ENCODE data around the gene KIAA1191. TPM values are rescaled to one million over a fixed set of nuclear protein-coding genes. Genes with fewer than 3 reads are reported as not detected.

KIAA1191 gene
- total RNA-seq, 4 donors from 2014 or later: 76.3 to 174 (median 84.1) TPM

GRCh38 chr5:176383961-176384360 lies 22.4 kb upstream of the KIAA1191 start:
- TF ChIP-seq POLR2A (IDR thresholded peaks at IDR 0.05) (no peak), CTCF (IDR thresholded peaks at IDR 0.05 in 4 of 5, conservative IDR thresholded peaks at IDR 0.05 in 1 of 5) (no peak)
- no peak for DNase-seq
- Histone ChIP-seq H3K36me3 (peaks cover 0 to 38% of the 10 kb centered on the region in 2 donors), H3K4me3 (no peak overlapping the region), H3K9me3 (no peaks in the 10 kb centered on the region), H3K4me1 (peaks cover 43 to 56% of the 10 kb centered on the region in 2 donors), H3K27ac (peak overlapping the region; percentile 92 to 98 (median 96)), H3K27me3 (no peaks in the 10 kb centered on the region)
- ATAC-seq: no peak
- intact Hi-C loops (cut with DNase I; ENCODE audit: low total_unique reads) (loop anchor here (10.0 kb wide), 3 partner anchors 261 to 1161 kb away; partner anchors contain the start of genes TSPAN17 and ZNF346), in situ Hi-C loops (cut with MboI; ENCODE audit: low sequenced_read_pairs in 4 of 4) (no loop called here)

- H3K27me3 ChIP-seq: no peaks in the 10 kb centered on the region
- no peak for TF ChIP-seq CTCF (IDR thresholded peaks at IDR 0.05 in 4 of 5, conservative IDR thresholded peaks at IDR 0.05 in 1 of 5)
- no peak for TF ChIP-seq POLR2A (IDR thresholded peaks at IDR 0.05)
- no peak overlapping the region for H3K4me3 ChIP-seq
- H3K9me3 ChIP-seq: no peaks in the 10 kb centered on the region
- H3K36me3 ChIP-seq: peaks cover 0 to 38% of the 10 kb centered on the region in 2 donors
- peak overlapping the region; percentile 92 to 98 (median 96) for H3K27ac ChIP-seq
- peaks cover 43 to 56% of the 10 kb centered on the region in 2 donors for H3K4me1 ChIP-seq
- in situ Hi-C loops (cut with MboI; ENCODE audit: low sequenced_read_pairs in 4 of 4): no loop called here
- ATAC-seq: no peak
- no peak for DNase-seq
- intact Hi-C loops (cut with DNase I; ENCODE audit: low total_unique reads): loop anchor here (10.0 kb wide), 3 partner anchors 261 to 1161 kb away; partner anchors contain the start of genes TSPAN17 and ZNF346
Measured at GRCh38 chr5:176383248-176383905, 21.8 kb upstream of the KIAA1191 start.

GRCh38 chr5:176382721-176383120 lies 21.2 kb upstream of the KIAA1191 start:
- in situ Hi-C loops (cut with MboI; ENCODE audit: low sequenced_read_pairs in 4 of 4): no loop called here
- Histone ChIP-seq H3K4me1 (peaks cover 42 to 54% of the 10 kb centered on the region in 2 donors), H3K4me3 (no peak overlapping the region), H3K36me3 (peaks cover 0 to 38% of the 10 kb centered on the region in 2 donors), H3K9me3 (no peaks in the 10 kb centered on the region), H3K27me3 (no peaks in the 10 kb centered on the region), H3K27ac (peak overlapping the region; percentile 92 to 98 (median 96))
- intact Hi-C loops (cut with DNase I; ENCODE audit: low total_unique reads): loop anchor here (10.0 kb wide), 3 partner anchors 262 to 1162 kb away; partner anchors contain the start of genes TSPAN17 and ZNF346
- TF ChIP-seq CTCF (IDR thresholded peaks at IDR 0.05 in 4 of 5, conservative IDR thresholded peaks at IDR 0.05 in 1 of 5) (no peak), POLR2A (IDR thresholded peaks at IDR 0.05) (no peak)
- ATAC-seq: no peak
- no peak for DNase-seq

- intact Hi-C loops (cut with DNase I; ENCODE audit: low total_unique reads): loop anchor here (10.0 kb wide), 3 partner anchors 263 to 1163 kb away; partner anchors contain the start of genes TSPAN17 and ZNF346
- H3K36me3 ChIP-seq: peaks cover 0 to 38% of the 10 kb centered on the region in 2 donors
- ATAC-seq: peak; percentile 65 to 70
Measured at GRCh38 chr5:176381979-176382378, 20.4 kb upstream of the KIAA1191 start.

More at GRCh38 chr5:176381979-176382378, 20.4 kb upstream of the KIAA1191 start:
- H3K9me3 ChIP-seq: no peaks in the 10 kb centered on the region
- TF ChIP-seq CTCF (IDR thresholded peaks at IDR 0.05 in 4 of 5, conservative IDR thresholded peaks at IDR 0.05 in 1 of 5) (no peak), POLR2A (IDR thresholded peaks at IDR 0.05) (peak in 1 of 2 donors; percentile 5)
- H3K4me1 ChIP-seq: peaks cover 35 to 47% of the 10 kb centered on the region in 2 donors
- H3K4me3 ChIP-seq: no peak overlapping the region
- H3K27ac ChIP-seq: peak overlapping the region; percentile 92 to 98 (median 96)
- in situ Hi-C loops (cut with MboI; ENCODE audit: low sequenced_read_pairs in 4 of 4): no loop called here
- no peaks in the 10 kb centered on the region for H3K27me3 ChIP-seq
- peak; percentile 58 to 80 for DNase-seq

All from gastrocnemius medialis (tissue), 4 donors.